HCT116 (cell line): ENCODE measurements around the gene MYH14.

Experiments used
- ATF3 ChIP-seq: IDR thresholded peaks from 2 replicates; pipeline ENCODE4 v1.6.1; 2012
- CTCF ChIP-seq, 3 experiments: fragments of 200-600 bp in 1 of 3; sonication (generic) in 1 of 3; IDR thresholded peaks in 2 of 3; conservative IDR thresholded peaks in 1 of 3; 2 replicates each; pipeline ENCODE4 v1.5.1; 2012 to 2017; ENCODE audit warnings: low read depth in 2 of 3, low read length in 2 of 3, antibody characterized with exemption in 1 of 3, borderline replicate concordance in 1 of 3, control low read depth in 1 of 3, mild to moderate bottlenecking in 1 of 3, mixed read lengths in 1 of 3, mixed run types in 1 of 3, moderate library complexity in 1 of 3; ENCODE audit not compliant: insufficient read depth in 1 of 3
- ELF1 ChIP-seq: IDR thresholded peaks from 2 replicates; pipeline ENCODE4 v1.6.1; 2012; ENCODE audit warnings: low read depth, borderline replicate concordance
- EZH2 ChIP-seq: fragments of 200-600 bp; sonication (generic); IDR thresholded peaks from 2 replicates; pipeline ENCODE4 v1.6.1; 2017; ENCODE audit warnings: antibody characterized with exemption, mixed run types
- FOSL1 ChIP-seq: IDR thresholded peaks from 2 replicates; pipeline ENCODE4 v1.6.1; 2012; ENCODE audit warnings: low read depth
- MAX ChIP-seq: IDR thresholded peaks from 2 replicates; pipeline ENCODE4 v1.6.1; 2012
- POLR2A ChIP-seq: IDR thresholded peaks from 2 replicates; pipeline ENCODE4 v1.7.0; 2011; ENCODE audit warnings: borderline replicate concordance; ENCODE audit not compliant: insufficient read depth, insufficient read length; ENCODE audit errors: extremely low read depth
- SIN3A ChIP-seq: IDR thresholded peaks from 2 replicates; pipeline ENCODE4 v1.6.1; 2012; ENCODE audit warnings: low read depth
- YY1 ChIP-seq: IDR thresholded peaks from 2 replicates; pipeline ENCODE4 v1.6.1; 2011; ENCODE audit warnings: low read length, low read depth, moderate library complexity, mild to moderate bottlenecking; ENCODE audit not compliant: insufficient replicate concordance; ENCODE audit errors: extremely low read depth
- ZBTB33 ChIP-seq: IDR thresholded peaks from 2 replicates; pipeline ENCODE4 v1.6.1; 2011; ENCODE audit warnings: mild to moderate bottlenecking, low read length, moderate library complexity; ENCODE audit not compliant: insufficient replicate concordance; ENCODE audit errors: extremely low read depth

- TF ChIP-seq CTCF (IDR thresholded peaks at IDR 0.05 in 2 of 3, conservative IDR thresholded peaks at IDR 0.05 in 1 of 3; ENCODE audit: borderline replicate concordance in 1 of 3, insufficient read depth in 1 of 3, low read depth in 2 of 3, low read length in 2 of 3) (no peak), ZBTB33 (no peak), POLR2A (no peak), ATF3 (no peak), SIN3A (no peak), YY1 (no peak), FOSL1 (no peak), EZH2 (no peak), ELF1 (no peak), MAX (no peak)
Measured at GRCh38 chr19:50287331-50287730, 83.9 kb downstream of the MYH14 start.
